B cell (primary cell): ENCODE measurements around the gene RAB11FIP3.

Source experiments
- EZH2 ChIP-seq: IDR thresholded peaks from 2 replicates; pipeline ENCODE4 v1.6.1; 2012; ENCODE audit warnings: borderline replicate concordance, low read depth, mild to moderate bottlenecking, moderate library complexity, low read length; ENCODE audit not compliant: insufficient read depth, poor library complexity, severe bottlenecking
- TF ChIP-seq, protein P1 (sequence below): fragments of 200-600 bp; IDR thresholded peaks from one replicate; pipeline ENCODE4 v1.8.0; 2022; ENCODE audit warnings: antibody characterized with exemption, mild to moderate bottlenecking

DNA sequence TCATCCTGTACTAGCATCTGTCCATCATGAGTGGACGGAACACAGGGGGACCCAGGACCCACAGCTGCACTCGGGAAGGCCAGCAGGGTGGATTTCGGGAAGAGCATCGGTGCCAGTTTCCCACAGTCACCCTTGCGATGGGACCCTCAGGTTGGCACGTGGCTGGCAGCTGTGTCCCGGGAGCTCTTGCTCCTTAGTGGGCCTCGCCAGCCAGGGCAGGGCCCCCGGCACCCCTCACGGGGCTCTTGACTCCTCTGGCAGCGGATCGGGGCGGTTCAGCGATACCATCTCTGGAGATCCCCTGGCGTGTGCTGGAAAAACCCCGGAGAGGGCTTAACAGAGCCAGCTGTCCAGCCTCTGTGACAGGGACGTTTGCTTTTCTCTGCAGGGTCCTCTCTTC, 111.3 kb downstream of the RAB11FIP3 start:
- TF ChIP-seq, protein P1, sequence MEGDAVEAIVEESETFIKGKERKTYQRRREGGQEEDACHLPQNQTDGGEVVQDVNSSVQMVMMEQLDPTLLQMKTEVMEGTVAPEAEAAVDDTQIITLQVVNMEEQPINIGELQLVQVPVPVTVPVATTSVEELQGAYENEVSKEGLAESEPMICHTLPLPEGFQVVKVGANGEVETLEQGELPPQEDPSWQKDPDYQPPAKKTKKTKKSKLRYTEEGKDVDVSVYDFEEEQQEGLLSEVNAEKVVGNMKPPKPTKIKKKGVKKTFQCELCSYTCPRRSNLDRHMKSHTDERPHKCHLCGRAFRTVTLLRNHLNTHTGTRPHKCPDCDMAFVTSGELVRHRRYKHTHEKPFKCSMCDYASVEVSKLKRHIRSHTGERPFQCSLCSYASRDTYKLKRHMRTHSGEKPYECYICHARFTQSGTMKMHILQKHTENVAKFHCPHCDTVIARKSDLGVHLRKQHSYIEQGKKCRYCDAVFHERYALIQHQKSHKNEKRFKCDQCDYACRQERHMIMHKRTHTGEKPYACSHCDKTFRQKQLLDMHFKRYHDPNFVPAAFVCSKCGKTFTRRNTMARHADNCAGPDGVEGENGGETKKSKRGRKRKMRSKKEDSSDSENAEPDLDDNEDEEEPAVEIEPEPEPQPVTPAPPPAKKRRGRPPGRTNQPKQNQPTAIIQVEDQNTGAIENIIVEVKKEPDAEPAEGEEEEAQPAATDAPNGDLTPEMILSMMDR = no peak
- TF ChIP-seq EZH2 = no peak
